Activated CD4-positive, alpha-beta T cell treated with anti-CD3 and anti-CD28 coated beads, Interleukin-2, Interleukin-4, amounts not matched to agents 100 ng/mL and 50 ng/mL, durations not matched to agents 16 hours and 8 hours (primary cell): ENCODE data around the gene USP47.

Source experiments
- DNase-seq: peaks from one replicate; pipeline ENCODE4 v3.0.0-alpha.2; 2020; ENCODE audit warnings: low spot score

Gene USP47

GRCh38 chr11:12005061-12005460 is 163.3 kb downstream of the USP47 start:
- DNase-seq: no peak

DNA sequence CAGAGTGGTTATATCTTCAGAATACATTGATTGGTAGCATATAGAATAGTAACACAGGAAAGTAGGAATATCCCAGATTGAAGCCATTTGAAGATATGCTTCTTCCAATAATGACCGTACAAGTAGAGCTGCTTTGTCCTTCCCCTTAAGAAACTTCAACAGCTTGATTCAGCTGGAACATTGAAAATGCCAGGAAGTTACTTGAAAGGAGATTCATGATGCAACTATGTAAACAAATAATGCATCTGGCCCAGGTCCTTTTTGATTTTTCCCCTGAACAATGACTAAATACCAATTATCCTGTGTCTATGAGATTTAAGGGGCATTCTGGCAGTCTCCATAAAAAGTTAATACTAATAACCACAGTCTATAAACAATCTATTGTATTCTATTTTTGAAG is 163.7 kb downstream of the USP47 start:
- DNase-seq: no peak

DNA sequence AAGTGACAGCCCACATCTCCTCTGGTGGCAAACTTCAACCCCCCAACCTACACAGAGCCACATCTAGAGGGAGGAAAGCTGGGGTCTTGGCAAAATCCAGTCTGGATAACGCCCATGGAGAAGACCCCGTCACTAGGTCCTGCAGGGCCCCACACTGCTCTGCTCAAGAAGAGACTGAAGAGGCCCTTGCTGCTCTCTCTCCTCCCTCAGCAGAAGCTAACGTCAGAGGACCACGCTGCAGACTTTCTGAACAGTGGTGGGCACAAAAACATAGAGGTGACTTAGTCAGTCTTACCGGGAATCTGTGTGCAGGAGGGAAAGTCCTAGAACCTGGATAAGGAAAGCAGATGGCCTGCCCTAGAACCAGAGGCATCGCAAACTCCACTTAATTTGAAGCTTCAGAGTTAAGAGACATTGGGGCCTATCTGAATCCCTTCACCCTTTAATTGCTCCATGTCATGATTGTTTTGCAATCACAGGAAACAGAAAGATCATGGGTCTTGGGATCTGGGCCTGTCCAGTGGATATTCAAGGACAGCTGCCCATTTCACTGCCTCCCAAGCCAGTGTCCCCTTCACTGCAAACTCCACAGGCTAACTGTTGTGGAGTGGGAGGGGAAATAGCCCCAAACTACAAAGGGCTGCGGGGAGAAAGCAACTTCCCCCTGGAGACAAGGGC is 164.9 kb downstream of the USP47 start:
- no peak for DNase-seq

DNA sequence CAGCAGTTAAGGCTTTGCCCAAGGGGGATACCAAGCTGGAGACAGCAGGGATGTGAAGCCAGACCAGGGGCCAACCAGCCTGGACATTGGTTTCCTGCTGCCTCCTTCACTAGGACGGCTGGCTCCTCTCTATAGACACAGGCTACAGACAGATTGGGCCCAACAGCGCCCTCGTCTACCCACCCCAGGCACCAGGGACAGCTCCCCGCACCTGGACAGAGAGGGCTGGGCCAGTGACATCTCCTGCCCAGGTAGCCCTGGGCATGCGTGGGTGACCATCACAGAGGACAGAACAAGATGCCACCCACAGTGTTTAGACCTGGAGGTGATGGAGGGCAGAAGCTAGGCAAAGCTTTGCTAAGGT is 165.4 kb downstream of the USP47 start:
- no peak for DNase-seq

DNA sequence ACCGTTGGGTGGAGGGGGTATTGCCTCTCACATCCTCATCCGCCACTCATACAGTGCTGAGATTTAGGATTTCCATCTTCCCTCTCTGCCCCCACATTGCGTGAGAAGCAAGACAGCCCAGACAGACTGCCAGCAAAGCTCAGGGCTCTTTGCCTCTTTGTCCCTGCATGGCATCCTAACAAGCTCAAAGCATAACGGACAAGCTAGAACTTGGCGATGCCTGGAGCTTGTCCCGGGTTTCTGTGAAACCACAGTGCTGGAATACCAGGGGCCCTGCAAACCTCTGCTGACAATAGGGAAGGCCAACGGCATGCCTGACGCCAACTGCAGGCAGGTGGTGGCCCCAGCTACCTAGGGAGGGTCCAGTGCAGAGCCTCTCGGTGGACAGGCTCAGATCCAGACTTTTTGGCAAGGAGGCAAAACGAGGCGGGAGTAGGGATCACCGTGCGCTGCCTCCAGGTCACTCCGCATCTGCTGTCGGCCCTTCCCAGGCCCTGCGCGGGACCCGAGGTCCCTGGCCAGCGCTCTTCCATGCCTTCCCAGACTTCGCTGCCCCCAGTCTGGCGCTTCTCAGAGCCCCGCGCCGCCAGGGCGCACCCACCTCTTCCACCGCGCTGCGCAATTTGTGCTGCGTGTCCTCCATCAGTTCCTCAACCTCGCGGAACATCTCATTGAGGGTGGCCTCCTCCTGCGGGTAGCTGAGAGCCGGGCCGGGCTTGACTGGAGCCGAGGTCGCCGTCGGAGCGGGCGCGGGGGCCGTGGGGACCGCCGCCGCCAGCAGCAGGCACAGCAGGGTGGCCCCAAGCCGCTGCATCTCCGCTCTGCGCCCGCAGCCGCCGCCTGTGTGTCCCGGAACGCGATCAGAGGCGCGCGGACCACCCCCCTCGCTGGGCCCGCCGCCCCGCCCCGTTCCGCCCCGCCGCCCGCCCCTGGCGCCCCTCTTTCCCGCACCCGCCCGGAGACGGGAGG is 166.3 kb downstream of the USP47 start, which contains the start of gene DKK3:
TSS of gene DKK3 (minus strand) at position 858 of the 969 bp plus-strand sequence. CDS start at position 814, 44 bp downstream.
- no peak for DNase-seq
